ENCODE measurements around the gene ANKRD23. TPM values are rescaled to one million over a fixed set of nuclear protein-coding genes. Genes with fewer than 3 reads are reported as not detected.

ANKRD23 gene
- total and polyA plus RNA-seq, 8 donors: 3.0 to 10.5 (median 5.7) TPM

DNA sequence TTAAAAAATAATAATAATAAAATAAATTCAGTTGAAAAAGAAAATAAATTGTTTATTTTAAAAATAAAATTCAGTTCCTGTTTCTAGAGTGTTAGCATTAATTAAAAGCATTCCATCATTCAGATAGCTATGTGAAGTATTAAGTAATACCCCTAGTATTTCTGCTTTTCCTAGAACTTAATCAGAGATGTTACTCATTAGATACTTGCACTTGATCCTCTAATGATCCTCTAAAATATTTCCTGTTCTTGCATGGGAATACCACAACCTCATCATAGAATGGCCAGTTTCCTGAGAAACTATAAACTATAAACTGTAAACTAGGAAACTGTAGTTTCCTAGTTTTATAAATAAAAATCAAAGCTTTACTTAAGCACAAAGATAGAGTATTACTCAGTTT lies 38.8 kb downstream of the ANKRD23 start:
- Histone ChIP-seq H3K9me3 (no peaks in the 10 kb centered on the region), H3K27me3 (no peaks in the 10 kb centered on the region), H3K36me3 (peaks cover 0 to 14% of the 10 kb centered on the region in 2 donors), H3K4me3 (no peak overlapping the region), H3K27ac (no peak overlapping the region), H3K4me1 (peaks cover 0 to 8% of the 10 kb centered on the region in 2 donors)
- DNase-seq (no peak), ATAC-seq (no peak)
- intact Hi-C loops (cut with DNase I): no loop called here
- TF ChIP-seq CTCF (IDR thresholded peaks at IDR 0.05): no peak

- H3K27ac ChIP-seq: no peak overlapping the region
- no peaks in the 10 kb centered on the region for H3K9me3 ChIP-seq
- ATAC-seq: no peak
- peaks cover 0 to 8% of the 10 kb centered on the region in 2 donors for H3K4me1 ChIP-seq
- no peaks in the 10 kb centered on the region for H3K27me3 ChIP-seq
- no peak overlapping the region for H3K4me3 ChIP-seq
- DNase-seq: peak in 1 of 4 donors; percentile 50
- TF ChIP-seq CTCF (IDR thresholded peaks at IDR 0.05): no peak
- intact Hi-C loops (cut with DNase I): no loop called here
- H3K36me3 ChIP-seq: peaks cover 0 to 22% of the 10 kb centered on the region in 2 donors
Measured at GRCh38 chr2:96802721-96803120, 41.1 kb downstream of the ANKRD23 start.

- H3K36me3 ChIP-seq: peaks cover 0 to 30% of the 10 kb centered on the region in 2 donors
- H3K4me3 ChIP-seq: no peak overlapping the region
- no peaks in the 10 kb centered on the region for H3K27me3 ChIP-seq
- H3K27ac ChIP-seq: no peak overlapping the region
- peaks cover 0 to 8% of the 10 kb centered on the region in 2 donors for H3K4me1 ChIP-seq
- intact Hi-C loops (cut with DNase I): no loop called here
- no peak for TF ChIP-seq CTCF (IDR thresholded peaks at IDR 0.05)
- no peaks in the 10 kb centered on the region for H3K9me3 ChIP-seq
- DNase-seq (peak in 1 of 4 donors; percentile 53), ATAC-seq (peak; percentile 15)
Measured at GRCh38 chr2:96801786-96802595, 41.8 kb downstream of the ANKRD23 start.

GRCh38 chr2:96801005-96801785 lies 42.6 kb downstream of the ANKRD23 start:
- peak; percentile 66 to 74 for TF ChIP-seq CTCF (IDR thresholded peaks at IDR 0.05)
- Histone ChIP-seq H3K36me3 (peaks cover 0 to 30% of the 10 kb centered on the region in 2 donors), H3K4me1 (peaks cover 0 to 8% of the 10 kb centered on the region in 2 donors), H3K27ac (no peak overlapping the region), H3K27me3 (no peaks in the 10 kb centered on the region), H3K4me3 (no peak overlapping the region), H3K9me3 (no peaks in the 10 kb centered on the region)
- ATAC-seq (peak; percentile 97), DNase-seq (peak; percentile 22 to 91 (median 69))
- intact Hi-C loops (cut with DNase I): no loop called here
